H1 (cell line): ENCODE results near the gene UBR3. TPM values are rescaled to one million over a fixed set of nuclear protein-coding genes. Genes with fewer than 3 reads are reported as not detected.

Experiments used
- CTCF ChIA-PET: fragments of 300-600 bp; sonication (Branson Sonifier 250); formaldehyde crosslinking; loops from one replicate; lab custom pipeline; 2021; ENCODE audit not compliant: partially characterized antibody; lab: Charles Lee
- POLR2A ChIA-PET: fragments of 300-600 bp; sonication (Branson Sonifier 250); formaldehyde crosslinking; loops from one replicate; lab custom pipeline; 2021; ENCODE audit warnings: inconsistent platforms; ENCODE audit not compliant: partially characterized antibody; lab: Charles Lee
- DNase-seq, 2 experiments: peaks; one replicate each; pipeline versions ENCODE4 v3.0.0 to v3.0.0-alpha.2; 2010 to 2022; ENCODE audit warnings: low spot score in 2 of 2, low read depth in 1 of 2, mixed read lengths in 1 of 2
- FAIRE-seq: peaks from 2 replicates; lab custom pipeline; 2011; peaks lifted over from hg19 to GRCh38; lab: Jason Lieb, UNC
- H2AFZ ChIP-seq: 2 replicates; pipeline ENCODE4 v1.8.1; 2012; ENCODE audit warnings: low read length, inconsistent platforms
- H2AK5ac ChIP-seq: 2 replicates; pipeline ENCODE4 v1.6.1; 2013; ENCODE audit warnings: low read depth, low read length
- H2BK120ac ChIP-seq: replicated peaks from 2 replicates; pipeline ENCODE3; 2013; ENCODE audit warnings: low read depth, low read length, inconsistent platforms
- H2BK12ac ChIP-seq: 2 replicates; pipeline ENCODE4 v1.6.1; 2013; ENCODE audit warnings: low read depth, low read length
- H2BK15ac ChIP-seq: 2 replicates; pipeline ENCODE4 v1.6.1; 2013; ENCODE audit warnings: low read length
- H2BK20ac ChIP-seq: 2 replicates; pipeline ENCODE4 v1.6.1; 2013; ENCODE audit warnings: low read length
- H2BK5ac ChIP-seq: 2 replicates; pipeline ENCODE4 v1.6.1; 2013; ENCODE audit warnings: low read depth, low read length
- H3K14ac ChIP-seq: 2 replicates; pipeline ENCODE4 v1.6.1; 2013; ENCODE audit warnings: inconsistent platforms; ENCODE audit not compliant: insufficient read length
- H3K18ac ChIP-seq: 2 replicates; pipeline ENCODE4 v1.6.1; 2013; ENCODE audit warnings: low read length; ENCODE audit errors: extremely low read depth
- H3K23ac ChIP-seq: 2 replicates; pipeline ENCODE4 v1.6.1; 2013; ENCODE audit warnings: inconsistent platforms; ENCODE audit not compliant: insufficient read length
- H3K23me2 ChIP-seq: 2 replicates; pipeline ENCODE4 v1.6.1; 2013; ENCODE audit warnings: low read depth, low read length
- H3K27ac ChIP-seq: 2 replicates; pipeline ENCODE4 v1.6.1; 2011; ENCODE audit warnings: low read depth, low read length, inconsistent platforms
- H3K27me3 ChIP-seq, 4 experiments: replicated peaks in 1 of 4; 1 replicate in 1 of 4; 2 replicates in 3 of 4; pipeline versions ENCODE4 v1.6.1 to v1.8.1; 2011 to 2013; ENCODE audit warnings: low read length in 3 of 4, mild to moderate bottlenecking in 3 of 4, inconsistent platforms in 2 of 4, mixed read lengths in 2 of 4, moderate library complexity in 1 of 4; ENCODE audit not compliant: control insufficient read depth in 3 of 4, insufficient read depth in 3 of 4; ENCODE audit errors: extremely low read depth in 1 of 4
- H3K36me3 ChIP-seq, 4 experiments: 2 replicates each; pipeline versions ENCODE4 v1.6.1 to v1.8.1; 2011 to 2013; ENCODE audit warnings: mild to moderate bottlenecking in 4 of 4, low read length in 3 of 4, moderate library complexity in 2 of 4, control low read depth in 1 of 4, inconsistent platforms in 1 of 4; ENCODE audit not compliant: insufficient read depth in 4 of 4, control insufficient read depth in 2 of 4
- H3K4ac ChIP-seq: replicated peaks from 2 replicates; pipeline ENCODE3; 2013; ENCODE audit warnings: low read length, low read depth, mixed read lengths, inconsistent platforms; ENCODE audit not compliant: insufficient read length
- H3K4me1 ChIP-seq, 4 experiments: replicated peaks in 1 of 4; 1 replicate in 1 of 4; 2 replicates in 3 of 4; pipeline versions ENCODE4 v1.6.1 to v1.8.1; 2011 to 2013; ENCODE audit warnings: low read length in 3 of 4, inconsistent platforms in 2 of 4, mixed read lengths in 1 of 4; ENCODE audit not compliant: insufficient read depth in 4 of 4, control insufficient read depth in 3 of 4
- H3K4me2 ChIP-seq, 2 experiments: 2 replicates each; pipeline versions ENCODE4 v1.6.1 to v1.8.1; 2011 to 2013; ENCODE audit warnings: low read depth in 2 of 2, low read length in 2 of 2, control low read depth in 1 of 2, inconsistent platforms in 1 of 2, mild to moderate bottlenecking in 1 of 2; ENCODE audit not compliant: insufficient read depth in 1 of 2
- H3K4me3 ChIP-seq, 4 experiments: fragments of 200-600, 300-600 bp in 1 of 4; sonication (generic), shearing (Covaris generic), sonication (Bioruptor Twin) in 1 of 4; 2 replicates each; pipeline versions ENCODE4 v1.5.1 to v1.8.1; 2011 to 2016; ENCODE audit warnings: low read length in 4 of 4, low read depth in 3 of 4, control low read depth in 2 of 4, inconsistent platforms in 2 of 4, mild to moderate bottlenecking in 2 of 4, mixed read lengths in 1 of 4, moderate library complexity in 1 of 4; ENCODE audit not compliant: insufficient read depth in 2 of 4; ENCODE audit errors: extremely low read depth in 1 of 4
- H3K56ac ChIP-seq: replicated peaks from 2 replicates; pipeline ENCODE3; 2013; ENCODE audit warnings: low read depth, mild to moderate bottlenecking, mixed read lengths, low read length, inconsistent platforms; ENCODE audit not compliant: insufficient read length
- H3K79me1 ChIP-seq: 2 replicates; pipeline ENCODE4 v1.6.1; 2013; ENCODE audit warnings: low read depth, low read length, control low read depth
- H3K79me2 ChIP-seq, 2 experiments: 2 replicates each; pipeline versions ENCODE4 v1.6.1 to v1.8.1; 2012 to 2013; ENCODE audit warnings: low read length in 2 of 2, mild to moderate bottlenecking in 2 of 2, inconsistent platforms in 1 of 2; ENCODE audit not compliant: insufficient read depth in 2 of 2, control insufficient read depth in 1 of 2
- H3K9ac ChIP-seq, 4 experiments: replicated peaks in 1 of 4; 1 replicate in 1 of 4; 2 replicates in 3 of 4; pipeline versions ENCODE4 v1.6.1 to v1.8.1; 2011 to 2013; ENCODE audit warnings: low read depth in 3 of 4, low read length in 3 of 4, control low read depth in 2 of 4, mild to moderate bottlenecking in 2 of 4, moderate library complexity in 2 of 4, inconsistent platforms in 1 of 4; ENCODE audit errors: extremely low read depth in 1 of 4
- H3K9me3 ChIP-seq, 2 experiments: 2 replicates each; pipeline versions ENCODE4 v1.6.1 to v1.8.1; 2012 to 2013; ENCODE audit warnings: mild to moderate bottlenecking in 2 of 2, moderate library complexity in 2 of 2, control low read depth in 1 of 2, inconsistent platforms in 1 of 2, low read depth in 1 of 2, low read length in 1 of 2, mixed read lengths in 1 of 2; ENCODE audit not compliant: insufficient read depth in 2 of 2
- H4K20me1 ChIP-seq, 2 experiments: replicated peaks in 1 of 2; 2 replicates each; pipeline versions ENCODE3 to v1.8.1; 2011 to 2013; ENCODE audit warnings: inconsistent platforms in 2 of 2, low read length in 2 of 2, mild to moderate bottlenecking in 1 of 2; ENCODE audit not compliant: insufficient read depth in 2 of 2, control insufficient read depth in 1 of 2
- H4K5ac ChIP-seq: 2 replicates; pipeline ENCODE4 v1.6.1; 2013; ENCODE audit warnings: low read length, low read depth, mixed read lengths, inconsistent platforms; ENCODE audit not compliant: insufficient read length
- H4K8ac ChIP-seq: 2 replicates; pipeline ENCODE4 v1.8.0; 2013; ENCODE audit warnings: mild to moderate bottlenecking, moderate library complexity, low read length, inconsistent platforms; ENCODE audit not compliant: insufficient read depth; ENCODE audit errors: extremely low read depth
- H4K91ac ChIP-seq: replicated peaks from 2 replicates; pipeline ENCODE3; 2013; ENCODE audit warnings: low read length, mixed read lengths, inconsistent platforms; ENCODE audit not compliant: insufficient read length
- WGBS, 2 experiments: shearing (Covaris generic) in 1 of 2; methylation state at CpG; one replicate each; pipeline versions ENCODE4 v1.1.6 to v1.1.7; 2013 to 2015; ENCODE audit warnings: low lambda C conversion rate in 2 of 2, mixed read lengths in 2 of 2, inconsistent platforms in 1 of 2, low coverage in 1 of 2, missing lambda C conversion rate in 1 of 2; ENCODE audit not compliant: insufficient replicate concordance in 2 of 2, insufficient coverage in 1 of 2, insufficient read length in 1 of 2; ENCODE audit errors: extremely low coverage in 1 of 2, missing lambda C conversion rate in 1 of 2; 5-methylcytosine and 5-hydroxymethylcytosine counted together
- polyA plus RNA-seq, 7 experiments: library from polyadenylated mRNA; depleted of rRNA in 3 of 7; stranded (reverse) in 5 of 7; unstranded in 2 of 7; fragments of >200 nt in 5 of 7; fragments of 200-250 nt in 2 of 7; gene quantifications; 1 replicate in 5 of 7; 2 replicates in 1 of 7; 4 replicates in 1 of 7; pipeline versions ENCODE4 v1.2.1 to v1.2.3, GENCODE V29; 2011 to 2013; ENCODE audit warnings: missing spikeins in 2 of 7, mixed read lengths in 2 of 7
- total RNA-seq: library from RNA; stranded (reverse); fragmentation: NEBNext Ultra II Directional; extraction: Animal tissue kit (Norgen Biotek cat#: 25700); gene quantifications from 2 replicates; pipeline ENCODE4 v1.2.1, GENCODE V29; 2021
- TF ChIP-seq, protein P1 (sequence below): IDR thresholded peaks from 2 replicates; pipeline ENCODE4 v1.6.1; 2011; ENCODE audit warnings: low read depth, mild to moderate bottlenecking, low read length; ENCODE audit not compliant: insufficient read depth
- TF ChIP-seq, protein P2 (sequence below), 3 experiments: IDR thresholded peaks; 1 replicate in 2 of 3; 2 replicates in 1 of 3; pipeline versions ENCODE4 v1.5.1 to v1.6.1; 2011; ENCODE audit warnings: low read length in 3 of 3, mild to moderate bottlenecking in 3 of 3, inconsistent platforms in 2 of 3, low read depth in 1 of 3, moderate library complexity in 1 of 3; ENCODE audit not compliant: insufficient read depth in 1 of 3; ENCODE audit errors: control extremely low read depth in 1 of 3
- TF ChIP-seq, protein P3 (sequence below): IDR thresholded peaks from 2 replicates; pipeline ENCODE4 v1.6.1; 2012; ENCODE audit warnings: low read length, inconsistent platforms

UBR3 gene
- total and polyA plus RNA-seq, 2 of the 8 experiments (the other 6 are each of a cell fraction or from before 2014, with no cell fraction given), result 3.7 to 17.7 TPM

DNA sequence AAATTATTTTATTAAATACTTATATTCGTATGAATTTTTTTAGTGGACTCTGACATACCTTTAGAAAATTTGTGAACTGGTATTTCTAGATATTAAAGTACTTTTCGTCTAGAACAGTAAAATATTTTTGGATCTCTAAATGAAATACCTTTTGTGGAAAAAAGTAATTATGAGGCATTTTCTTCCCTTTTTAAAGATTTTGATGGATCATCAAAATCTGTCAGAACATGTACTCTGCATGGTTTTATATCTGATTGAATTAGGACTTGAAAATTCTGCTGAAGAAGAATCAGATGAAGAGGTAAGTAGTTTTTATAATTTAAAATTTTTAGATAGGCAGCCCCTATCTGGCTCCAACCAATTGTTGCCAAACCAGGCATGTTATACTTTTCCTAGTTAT is 118.8 kb downstream of the UBR3 start:
- H3K9ac ChIP-seq, result no peak overlapping the region
- H3K4me3 ChIP-seq, result no peak overlapping the region
- H3K27me3 ChIP-seq, result no peaks in the 10 kb centered on the region
- 85% methylated on average over 2 of the region's 2 CpGs; no CpG with 5 or more reads in 1 of the 2 experiments for WGBS, 2 experiments
- no peak for DNase-seq
- no peak overlapping the region for H3K23ac ChIP-seq
- no peaks in the 10 kb centered on the region for H4K20me1 ChIP-seq
- no peak overlapping the region for H2BK5ac ChIP-seq
- no peaks in the 10 kb centered on the region for H3K79me2 ChIP-seq
- no peaks in the 10 kb centered on the region for H3K9me3 ChIP-seq
- H3K36me3 ChIP-seq, result peaks cover 0 to 3% (median 1%) of the 10 kb centered on the region in 4 experiments; a peak in 2 of 8 replicates
- H3K4ac ChIP-seq, result no peak overlapping the region
- no peak overlapping the region for H3K18ac ChIP-seq
- ChIA-PET POLR2A (no interaction called here), CTCF (no interaction called here)
- no peak overlapping the region for H2AK5ac ChIP-seq
- no peak overlapping the region for H4K5ac ChIP-seq
- H3K79me1 ChIP-seq, result no peaks in the 10 kb centered on the region
- H2BK12ac ChIP-seq, result no peak overlapping the region
- no peak overlapping the region for H2BK20ac ChIP-seq
- H4K8ac ChIP-seq, result no peak overlapping the region
- H3K4me1 ChIP-seq, result no peaks in the 10 kb centered on the region
- H3K56ac ChIP-seq, result no peak overlapping the region
- no peak overlapping the region for H2BK15ac ChIP-seq
- no peak overlapping the region for H3K27ac ChIP-seq
- H3K23me2 ChIP-seq, result no peaks in the 10 kb centered on the region
- no peak overlapping the region for H2AFZ ChIP-seq
- no peak overlapping the region for H2BK120ac ChIP-seq
- no peak for FAIRE-seq
- H4K91ac ChIP-seq, result no peak overlapping the region
- H3K4me2 ChIP-seq, result no peak overlapping the region
- H3K14ac ChIP-seq, result no peak overlapping the region
- TF ChIP-seq, protein P1, sequence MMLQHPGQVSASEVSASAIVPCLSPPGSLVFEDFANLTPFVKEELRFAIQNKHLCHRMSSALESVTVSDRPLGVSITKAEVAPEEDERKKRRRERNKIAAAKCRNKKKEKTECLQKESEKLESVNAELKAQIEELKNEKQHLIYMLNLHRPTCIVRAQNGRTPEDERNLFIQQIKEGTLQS, result no peak
- TF ChIP-seq, protein P2, sequence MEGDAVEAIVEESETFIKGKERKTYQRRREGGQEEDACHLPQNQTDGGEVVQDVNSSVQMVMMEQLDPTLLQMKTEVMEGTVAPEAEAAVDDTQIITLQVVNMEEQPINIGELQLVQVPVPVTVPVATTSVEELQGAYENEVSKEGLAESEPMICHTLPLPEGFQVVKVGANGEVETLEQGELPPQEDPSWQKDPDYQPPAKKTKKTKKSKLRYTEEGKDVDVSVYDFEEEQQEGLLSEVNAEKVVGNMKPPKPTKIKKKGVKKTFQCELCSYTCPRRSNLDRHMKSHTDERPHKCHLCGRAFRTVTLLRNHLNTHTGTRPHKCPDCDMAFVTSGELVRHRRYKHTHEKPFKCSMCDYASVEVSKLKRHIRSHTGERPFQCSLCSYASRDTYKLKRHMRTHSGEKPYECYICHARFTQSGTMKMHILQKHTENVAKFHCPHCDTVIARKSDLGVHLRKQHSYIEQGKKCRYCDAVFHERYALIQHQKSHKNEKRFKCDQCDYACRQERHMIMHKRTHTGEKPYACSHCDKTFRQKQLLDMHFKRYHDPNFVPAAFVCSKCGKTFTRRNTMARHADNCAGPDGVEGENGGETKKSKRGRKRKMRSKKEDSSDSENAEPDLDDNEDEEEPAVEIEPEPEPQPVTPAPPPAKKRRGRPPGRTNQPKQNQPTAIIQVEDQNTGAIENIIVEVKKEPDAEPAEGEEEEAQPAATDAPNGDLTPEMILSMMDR (IDR thresholded peaks at IDR 0.05; ENCODE audit: control extremely low read depth in 1 of 3, insufficient read depth in 1 of 3, low read depth in 1 of 3, low read length in 3 of 3), result no peak
- TF ChIP-seq, protein P3, sequence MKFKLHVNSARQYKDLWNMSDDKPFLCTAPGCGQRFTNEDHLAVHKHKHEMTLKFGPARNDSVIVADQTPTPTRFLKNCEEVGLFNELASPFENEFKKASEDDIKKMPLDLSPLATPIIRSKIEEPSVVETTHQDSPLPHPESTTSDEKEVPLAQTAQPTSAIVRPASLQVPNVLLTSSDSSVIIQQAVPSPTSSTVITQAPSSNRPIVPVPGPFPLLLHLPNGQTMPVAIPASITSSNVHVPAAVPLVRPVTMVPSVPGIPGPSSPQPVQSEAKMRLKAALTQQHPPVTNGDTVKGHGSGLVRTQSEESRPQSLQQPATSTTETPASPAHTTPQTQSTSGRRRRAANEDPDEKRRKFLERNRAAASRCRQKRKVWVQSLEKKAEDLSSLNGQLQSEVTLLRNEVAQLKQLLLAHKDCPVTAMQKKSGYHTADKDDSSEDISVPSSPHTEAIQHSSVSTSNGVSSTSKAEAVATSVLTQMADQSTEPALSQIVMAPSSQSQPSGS, result no peak
